AG04450 (cell line): ENCODE data around the gene GMDS. TPM values are rescaled to one million over a fixed set of nuclear protein-coding genes. Genes with fewer than 3 reads are reported as not detected.

ENCODE experiments used
- CTCF ChIA-PET: fragments of 300-600, 350-600 bp; formaldehyde crosslinking; extraction: SDS; loops from one replicate; lab custom pipeline; 2022; ENCODE audit warnings: antibody characterized with exemption, inconsistent platforms; lab: Charles Lee
- POLR2A ChIA-PET: fragments of 350-600 bp; formaldehyde crosslinking; extraction: SDS; loops from one replicate; lab custom pipeline; 2021; ENCODE audit warnings: antibody characterized with exemption, inconsistent platforms; lab: Yijun Ruan, JAX
- DNase-seq: peaks from one replicate; pipeline ENCODE4 v3.0.0-alpha.2; 2011; ENCODE audit warnings: low read depth, low spot score
- H3K27ac ChIP-seq: one replicate; pipeline ENCODE4 v1.5.1; 2012; ENCODE audit warnings: low read depth, low read length, control low read depth
- H3K27me3 ChIP-seq: one replicate; pipeline ENCODE4 v1.6.0; 2012; ENCODE audit warnings: low read length; ENCODE audit not compliant: control insufficient read depth, insufficient read depth
- H3K4me3 ChIP-seq: 2 replicates; pipeline ENCODE4 v1.5.1; 2011; ENCODE audit warnings: mild to moderate bottlenecking, low read depth, low read length, control low read depth
- H3K9me3 ChIP-seq: 2 replicates; pipeline ENCODE4 v1.5.1; 2012; ENCODE audit warnings: low read length; ENCODE audit not compliant: control insufficient read depth, insufficient read depth
- CTCF ChIP-seq: IDR thresholded peaks from 2 replicates; pipeline ENCODE4 v1.5.1; 2011; ENCODE audit warnings: low read depth, low read length, control low read depth, inconsistent platforms
- polyA plus RNA-seq: library from polyadenylated mRNA; depleted of rRNA; stranded (reverse); fragments of >200 nt; gene quantifications from 2 replicates; pipeline ENCODE4 v1.2.3, GENCODE V29; 2011

GMDS gene
- polyA plus RNA-seq, 1 experiment, result 26.4 TPM

GRCh38 chr6:1774226-1774915 lies 471.0 kb downstream of the GMDS start:
- POLR2A ChIA-PET, result no interaction called here
- CTCF ChIA-PET, result no interaction called here

GRCh38 chr6:1773700-1774099 lies 471.7 kb downstream of the GMDS start:
- TF ChIP-seq CTCF, result no peak
- ChIA-PET CTCF (no interaction called here), POLR2A (no interaction called here)
- Histone ChIP-seq H3K4me3 (no peak overlapping the region), H3K9me3 (no peaks in the 10 kb centered on the region), H3K27me3 (no peaks in the 10 kb centered on the region), H3K27ac (no peak overlapping the region)
- DNase-seq, result no peak

More at GRCh38 chr6:1774226-1774915, 471.0 kb downstream of the GMDS start:
- H3K4me3 ChIP-seq, result no peak overlapping the region
- TF ChIP-seq CTCF, result no peak
- H3K27me3 ChIP-seq, result no peaks in the 10 kb centered on the region
- no peak for DNase-seq
- H3K9me3 ChIP-seq, result no peaks in the 10 kb centered on the region
- no peak overlapping the region for H3K27ac ChIP-seq

GRCh38 chr6:1770968-1771723 lies 474.3 kb downstream of the GMDS start:
- no peak for TF ChIP-seq CTCF
- Histone ChIP-seq H3K27me3 (no peaks in the 10 kb centered on the region), H3K27ac (no peak overlapping the region), H3K4me3 (no peak overlapping the region), H3K9me3 (no peaks in the 10 kb centered on the region)
- no peak for DNase-seq
- POLR2A ChIA-PET, result no interaction called here
- CTCF ChIA-PET, result interaction anchor here (0.6 to 1.2 kb wide), 2 partner anchors 160 to 333 kb away, joined by 3 to 4 read pairs; no protein-coding TSS in a partner anchor

- DNase-seq, result no peak
- no peak for TF ChIP-seq CTCF
- Histone ChIP-seq H3K27me3 (no peaks in the 10 kb centered on the region), H3K27ac (no peak overlapping the region), H3K9me3 (no peaks in the 10 kb centered on the region), H3K4me3 (no peak overlapping the region)
- CTCF ChIA-PET, result interaction anchor here (0.6 kb wide), 1 partner anchor 159 kb away, joined by 4 read pairs; no protein-coding TSS in a partner anchor
- POLR2A ChIA-PET, result no interaction called here
Measured at GRCh38 chr6:1770435-1770843, 475.0 kb downstream of the GMDS start.
